Cardiac fibroblast (primary cell): ENCODE results near the gene FGD6.

Experiments used
- DNase-seq, 2 donors: peaks; one replicate each; pipeline versions ENCODE4 v3.0.0 to v3.0.0-alpha.2; 2010; ENCODE audit warnings: low read depth in 2 of 2
- H3K4me3 ChIP-seq, 2 donors: replicated peaks in 1 of 2; 1 replicate in 1 of 2; 2 replicates in 1 of 2; pipeline ENCODE4 v1.5.1; 2011; ENCODE audit warnings: low read depth in 2 of 2, low read length in 2 of 2, mild to moderate bottlenecking in 2 of 2, moderate library complexity in 1 of 2
- CTCF ChIP-seq: IDR thresholded peaks from one replicate; pipeline ENCODE4 v1.5.1; 2011; ENCODE audit warnings: low read depth, mild to moderate bottlenecking, low read length, inconsistent platforms

Gene FGD6

DNA sequence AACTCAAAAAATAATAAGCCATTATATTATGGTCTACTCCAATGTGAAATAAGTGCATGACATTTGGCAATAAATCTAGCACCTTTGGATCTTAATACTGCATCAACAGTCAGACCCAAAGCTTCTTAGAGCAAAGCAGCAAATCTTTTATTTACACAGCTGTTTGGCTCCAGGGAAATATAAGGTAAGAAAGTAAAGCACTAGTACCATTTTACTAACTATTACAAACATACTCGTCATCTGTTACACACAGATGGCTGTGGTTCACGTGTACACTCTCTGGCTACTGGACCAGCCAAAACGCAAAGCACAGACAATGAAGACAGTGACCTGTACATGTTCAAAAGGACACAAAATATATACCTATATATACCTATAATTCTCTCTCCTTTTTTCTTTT, 2.8 kb downstream of the FGD6 start:
- H3K4me3 ChIP-seq = no peak overlapping the region
- no peak for DNase-seq
- no peak for TF ChIP-seq CTCF

GRCh38 chr12:95213928-95214327, 3.3 kb downstream of the FGD6 start:
- H3K4me3 ChIP-seq = no peak overlapping the region
- DNase-seq = no peak

GRCh38 chr12:95213119-95213518, 4.1 kb downstream of the FGD6 start:
- no peak for TF ChIP-seq CTCF
- no peak for DNase-seq
- H3K4me3 ChIP-seq = no peak overlapping the region

More at GRCh38 chr12:95213928-95214327, 3.3 kb downstream of the FGD6 start:
- TF ChIP-seq CTCF = no peak

GRCh38 chr12:95212586-95212985, 4.7 kb downstream of the FGD6 start:
- no peak overlapping the region for H3K4me3 ChIP-seq
- peak in 1 of 2 donors; percentile 72 for DNase-seq
- TF ChIP-seq CTCF = no peak

- TF ChIP-seq CTCF = no peak
- no peak overlapping the region for H3K4me3 ChIP-seq
- DNase-seq = no peak
These were observed 8.6 kb downstream of the FGD6 start for GRCh38 chr12:95208678-95209077.

DNA sequence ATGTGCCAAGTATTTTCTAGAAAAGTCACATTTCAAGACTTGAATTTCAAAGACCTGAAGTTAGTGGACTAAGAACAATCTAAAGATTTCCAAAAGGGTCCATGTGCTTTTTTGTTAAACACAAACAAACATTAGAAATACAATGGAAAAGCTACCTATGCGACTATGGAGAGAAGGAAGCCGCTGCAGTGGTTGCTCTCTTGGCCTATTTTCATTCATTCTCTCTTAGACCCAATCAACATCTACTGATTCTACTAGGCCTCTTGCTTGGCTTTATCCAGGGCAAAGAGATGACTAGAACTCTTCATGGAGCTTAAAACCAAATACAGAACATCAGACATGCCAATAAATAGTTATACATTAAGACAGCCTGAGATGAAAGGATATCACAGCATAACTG, 9.9 kb downstream of the FGD6 start:
- H3K4me3 ChIP-seq = no peak overlapping the region
- no peak for TF ChIP-seq CTCF
- no peak for DNase-seq

GRCh38 chr12:95206916-95207315, 10.4 kb downstream of the FGD6 start:
- no peak for TF ChIP-seq CTCF
- no peak for DNase-seq
- H3K4me3 ChIP-seq = no peak overlapping the region
